Neural cell (in vitro differentiated cells): ENCODE results near the gene PDE7B. TPM values are rescaled to one million over a fixed set of nuclear protein-coding genes. Genes with fewer than 3 reads are reported as not detected.

Experiments
- H2AFZ ChIP-seq: fragments of 200-600, 300-800 bp; sonication (generic), shearing (Covaris generic); 2 replicates; pipeline ENCODE4 v1.6.0; 2014; ENCODE audit warnings: low read depth, mild to moderate bottlenecking, antibody characterized with exemption, low read length, moderate library complexity
- H3F3A ChIP-seq: fragments of 200-600 bp; shearing (Covaris generic); 2 replicates; pipeline ENCODE4 v1.6.1; 2016; ENCODE audit warnings: mild to moderate bottlenecking, moderate library complexity, mixed read lengths, antibody characterized with exemption, low read length; ENCODE audit not compliant: insufficient read depth, poor library complexity, severe bottlenecking
- H3K27ac ChIP-seq: fragments of 200-600, 300-800 bp; sonication (generic), shearing (Covaris generic); 2 replicates; pipeline ENCODE4 v1.5.1; 2014; ENCODE audit warnings: mild to moderate bottlenecking, low read length, moderate library complexity
- H3K27me3 ChIP-seq: fragments of 300-800, 200-600 bp; sonication (generic), shearing (Covaris generic); 2 replicates; pipeline ENCODE4 v1.6.0; 2014; ENCODE audit warnings: mild to moderate bottlenecking, low read depth, low read length, moderate library complexity; ENCODE audit not compliant: insufficient read depth
- H3K36me3 ChIP-seq: fragments of 300-800, 200-600 bp; sonication (generic), shearing (Covaris generic); 2 replicates; pipeline ENCODE4 v1.5.1; 2014; ENCODE audit warnings: mild to moderate bottlenecking, antibody characterized with exemption, low read length, moderate library complexity; ENCODE audit not compliant: insufficient read depth
- H3K4me2 ChIP-seq: fragments of 300-800, 200-600 bp; sonication (generic), shearing (Covaris generic); 2 replicates; pipeline ENCODE4 v1.6.0; 2014; ENCODE audit warnings: mild to moderate bottlenecking, low read length
- H3K4me3 ChIP-seq: fragments of 300-800, 200-600 bp; sonication (generic), shearing (Covaris generic); 2 replicates; pipeline ENCODE4 v1.5.1; 2014; ENCODE audit warnings: mild to moderate bottlenecking, low read length, moderate library complexity
- H3K79me2 ChIP-seq: fragments of 200-600 bp; shearing (Covaris generic); replicated peaks from 2 replicates; pipeline ENCODE4 v1.6.0; 2014; ENCODE audit warnings: mild to moderate bottlenecking, low read length, moderate library complexity; ENCODE audit not compliant: insufficient read depth
- H3K9ac ChIP-seq: fragments of 300-800, 200-600 bp; sonication (generic), shearing (Covaris generic); 2 replicates; pipeline ENCODE4 v1.6.1; 2016; ENCODE audit warnings: mild to moderate bottlenecking, low read length, mixed read lengths
- H3K9me2 ChIP-seq: fragments of 200-600 bp; shearing (Covaris generic); 2 replicates; pipeline ENCODE4 v1.6.1; 2016; ENCODE audit warnings: mild to moderate bottlenecking, low read length, mixed read lengths; ENCODE audit not compliant: insufficient read depth
- H3K9me3 ChIP-seq: fragments of 200-600, 300-800 bp; sonication (generic), shearing (Covaris generic); 2 replicates; pipeline ENCODE4 v1.6.1; 2016; ENCODE audit warnings: mild to moderate bottlenecking, mixed run types, low read length, moderate library complexity, mixed read lengths
- H4K20me1 ChIP-seq: fragments of 200-600 bp; shearing (Covaris generic); 2 replicates; pipeline ENCODE4 v1.6.1; 2016; ENCODE audit warnings: mild to moderate bottlenecking, mixed run types; ENCODE audit not compliant: insufficient read depth
- EP300 ChIP-seq: fragments of 450-650 bp; conservative IDR thresholded peaks from 2 replicates; pipeline ENCODE4 v1.6.1; 2014; ENCODE audit warnings: antibody characterized with exemption, mild to moderate bottlenecking, moderate library complexity; ENCODE audit not compliant: poor library complexity, severe bottlenecking
- EZH2 ChIP-seq: fragments of 200-600, 300-800 bp; shearing (Covaris generic), sonication (generic); IDR thresholded peaks from 2 replicates; pipeline ENCODE4 v1.6.1; 2014; ENCODE audit warnings: antibody characterized with exemption, low read length, borderline replicate concordance, mild to moderate bottlenecking; ENCODE audit not compliant: insufficient read depth, poor library complexity, severe bottlenecking
- MXI1 ChIP-seq: fragments of 450-650 bp; conservative IDR thresholded peaks from 2 replicates; pipeline ENCODE4 v1.6.1; 2014; ENCODE audit warnings: antibody characterized with exemption, mild to moderate bottlenecking; ENCODE audit not compliant: poor library complexity, severe bottlenecking
- POLR2AphosphoS5 ChIP-seq: IDR thresholded peaks from 2 replicates; pipeline ENCODE4 v1.6.1; 2012
- RAD21 ChIP-seq: fragments of 450-650 bp; conservative IDR thresholded peaks from 2 replicates; pipeline ENCODE4 v1.6.1; 2014; ENCODE audit warnings: antibody characterized with exemption, mild to moderate bottlenecking, moderate library complexity
- SMC3 ChIP-seq: fragments of 450-650 bp; conservative IDR thresholded peaks from 2 replicates; pipeline ENCODE4 v1.6.1; 2014; ENCODE audit warnings: antibody characterized with exemption, mild to moderate bottlenecking, moderate library complexity; ENCODE audit not compliant: poor library complexity
- TAF1 ChIP-seq: IDR thresholded peaks from 2 replicates; pipeline ENCODE4 v1.6.1; 2012; ENCODE audit warnings: low read depth
- polyA plus RNA-seq: library from polyadenylated mRNA; depleted of rRNA; stranded (reverse); fragments of >200 nt; gene quantifications from 2 replicates; pipeline ENCODE4 v1.2.3, GENCODE V29; 2014
- TF ChIP-seq, protein P1 (sequence below): fragments of 450-650 bp; IDR thresholded peaks from 2 replicates; pipeline ENCODE4 v1.5.1; 2014; ENCODE audit warnings: antibody characterized with exemption, mild to moderate bottlenecking, moderate library complexity; ENCODE audit not compliant: poor library complexity, severe bottlenecking
- TF ChIP-seq, protein P2 (sequence below): IDR thresholded peaks from 2 replicates; pipeline ENCODE4 v1.6.1; 2012; ENCODE audit warnings: borderline replicate concordance

The PDE7B gene
- polyA plus RNA-seq, 1 donor from 2014 or later, result 5.9 TPM

DNA sequence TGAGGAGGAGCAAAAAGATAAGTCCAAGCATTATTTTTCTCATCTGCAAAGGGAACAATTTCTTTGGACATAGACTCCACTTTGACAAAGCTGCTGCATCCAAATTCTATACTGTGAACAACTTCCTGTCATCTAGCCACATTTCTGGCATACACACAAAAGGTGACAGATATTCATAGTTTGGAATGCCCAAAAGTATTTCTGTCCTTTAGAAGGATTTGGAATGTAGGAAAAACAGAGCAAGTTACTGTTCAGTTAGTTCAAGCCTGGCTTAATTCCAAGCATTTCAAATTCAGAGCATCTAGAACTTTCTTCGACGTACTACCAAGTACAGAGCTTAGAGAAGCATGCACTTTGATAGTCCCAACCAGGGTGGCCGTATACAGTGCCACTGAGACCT is 134.0 kb downstream of the PDE7B start:
- no peak overlapping the region for H3K4me2 ChIP-seq
- no peaks in the 10 kb centered on the region for H3K9me2 ChIP-seq
- H3K9ac ChIP-seq, result no peak overlapping the region
- H3K27me3 ChIP-seq, result no peaks in the 10 kb centered on the region
- H3K4me3 ChIP-seq, result no peak overlapping the region
- no peak overlapping the region for H3K27ac ChIP-seq
- TF ChIP-seq EP300, result no peak
- TF ChIP-seq TAF1, result no peak
- no peak for TF ChIP-seq SMC3
- TF ChIP-seq, protein P1, sequence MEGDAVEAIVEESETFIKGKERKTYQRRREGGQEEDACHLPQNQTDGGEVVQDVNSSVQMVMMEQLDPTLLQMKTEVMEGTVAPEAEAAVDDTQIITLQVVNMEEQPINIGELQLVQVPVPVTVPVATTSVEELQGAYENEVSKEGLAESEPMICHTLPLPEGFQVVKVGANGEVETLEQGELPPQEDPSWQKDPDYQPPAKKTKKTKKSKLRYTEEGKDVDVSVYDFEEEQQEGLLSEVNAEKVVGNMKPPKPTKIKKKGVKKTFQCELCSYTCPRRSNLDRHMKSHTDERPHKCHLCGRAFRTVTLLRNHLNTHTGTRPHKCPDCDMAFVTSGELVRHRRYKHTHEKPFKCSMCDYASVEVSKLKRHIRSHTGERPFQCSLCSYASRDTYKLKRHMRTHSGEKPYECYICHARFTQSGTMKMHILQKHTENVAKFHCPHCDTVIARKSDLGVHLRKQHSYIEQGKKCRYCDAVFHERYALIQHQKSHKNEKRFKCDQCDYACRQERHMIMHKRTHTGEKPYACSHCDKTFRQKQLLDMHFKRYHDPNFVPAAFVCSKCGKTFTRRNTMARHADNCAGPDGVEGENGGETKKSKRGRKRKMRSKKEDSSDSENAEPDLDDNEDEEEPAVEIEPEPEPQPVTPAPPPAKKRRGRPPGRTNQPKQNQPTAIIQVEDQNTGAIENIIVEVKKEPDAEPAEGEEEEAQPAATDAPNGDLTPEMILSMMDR, result no peak
- TF ChIP-seq MXI1, result no peak
- no peak for TF ChIP-seq POLR2AphosphoS5
- TF ChIP-seq RAD21, result no peak
- TF ChIP-seq, protein P2, sequence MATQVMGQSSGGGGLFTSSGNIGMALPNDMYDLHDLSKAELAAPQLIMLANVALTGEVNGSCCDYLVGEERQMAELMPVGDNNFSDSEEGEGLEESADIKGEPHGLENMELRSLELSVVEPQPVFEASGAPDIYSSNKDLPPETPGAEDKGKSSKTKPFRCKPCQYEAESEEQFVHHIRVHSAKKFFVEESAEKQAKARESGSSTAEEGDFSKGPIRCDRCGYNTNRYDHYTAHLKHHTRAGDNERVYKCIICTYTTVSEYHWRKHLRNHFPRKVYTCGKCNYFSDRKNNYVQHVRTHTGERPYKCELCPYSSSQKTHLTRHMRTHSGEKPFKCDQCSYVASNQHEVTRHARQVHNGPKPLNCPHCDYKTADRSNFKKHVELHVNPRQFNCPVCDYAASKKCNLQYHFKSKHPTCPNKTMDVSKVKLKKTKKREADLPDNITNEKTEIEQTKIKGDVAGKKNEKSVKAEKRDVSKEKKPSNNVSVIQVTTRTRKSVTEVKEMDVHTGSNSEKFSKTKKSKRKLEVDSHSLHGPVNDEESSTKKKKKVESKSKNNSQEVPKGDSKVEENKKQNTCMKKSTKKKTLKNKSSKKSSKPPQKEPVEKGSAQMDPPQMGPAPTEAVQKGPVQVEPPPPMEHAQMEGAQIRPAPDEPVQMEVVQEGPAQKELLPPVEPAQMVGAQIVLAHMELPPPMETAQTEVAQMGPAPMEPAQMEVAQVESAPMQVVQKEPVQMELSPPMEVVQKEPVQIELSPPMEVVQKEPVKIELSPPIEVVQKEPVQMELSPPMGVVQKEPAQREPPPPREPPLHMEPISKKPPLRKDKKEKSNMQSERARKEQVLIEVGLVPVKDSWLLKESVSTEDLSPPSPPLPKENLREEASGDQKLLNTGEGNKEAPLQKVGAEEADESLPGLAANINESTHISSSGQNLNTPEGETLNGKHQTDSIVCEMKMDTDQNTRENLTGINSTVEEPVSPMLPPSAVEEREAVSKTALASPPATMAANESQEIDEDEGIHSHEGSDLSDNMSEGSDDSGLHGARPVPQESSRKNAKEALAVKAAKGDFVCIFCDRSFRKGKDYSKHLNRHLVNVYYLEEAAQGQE, result no peak
- TF ChIP-seq EZH2, result no peak
- no peaks in the 10 kb centered on the region for H3F3A ChIP-seq
- no peaks in the 10 kb centered on the region for H3K36me3 ChIP-seq
- no peaks in the 10 kb centered on the region for H3K9me3 ChIP-seq
- no peak overlapping the region for H2AFZ ChIP-seq
- no peaks in the 10 kb centered on the region for H4K20me1 ChIP-seq
- no peaks in the 10 kb centered on the region for H3K79me2 ChIP-seq

GRCh38 chr6:135987226-135987625 is 135.7 kb downstream of the PDE7B start:
- no peak overlapping the region for H3K27ac ChIP-seq
- H3K27me3 ChIP-seq, result no peaks in the 10 kb centered on the region
- no peaks in the 10 kb centered on the region for H3K79me2 ChIP-seq
- H4K20me1 ChIP-seq, result no peaks in the 10 kb centered on the region
- no peak overlapping the region for H2AFZ ChIP-seq
- H3K9me3 ChIP-seq, result no peaks in the 10 kb centered on the region
- no peak overlapping the region for H3K9ac ChIP-seq
- H3K9me2 ChIP-seq, result no peaks in the 10 kb centered on the region
- H3K4me2 ChIP-seq, result no peak overlapping the region
- H3K4me3 ChIP-seq, result no peak overlapping the region
- TF ChIP-seq MXI1 (no peak), POLR2AphosphoS5 (no peak), EZH2 (no peak), RAD21 (no peak), SMC3 (no peak), EP300 (no peak), TAF1 (no peak)
- TF ChIP-seq, protein P2, result no peak
- TF ChIP-seq, protein P1, result no peak
- H3F3A ChIP-seq, result no peaks in the 10 kb centered on the region
- H3K36me3 ChIP-seq, result no peaks in the 10 kb centered on the region
